Measurements from ENCODE around the gene TNS2.

- no peak for TF ChIP-seq CTCF (IDR thresholded peaks at IDR 0.05 in 4 of 5, conservative IDR thresholded peaks at IDR 0.05 in 1 of 5)
- TF ChIP-seq POLR2A (IDR thresholded peaks at IDR 0.05), result no peak
Measured at GRCh38 chr12:53090105-53090504, 40.2 kb downstream of the TNS2 start.

All from gastrocnemius medialis (tissue), 4 donors.